ENCODE results near the gene GBGT1. TPM values are rescaled to one million over a fixed set of nuclear protein-coding genes. Genes with fewer than 3 reads are reported as not detected.

Gene GBGT1
- total RNA-seq, 1 donor from 2014 or later: 1.1 TPM

DNA sequence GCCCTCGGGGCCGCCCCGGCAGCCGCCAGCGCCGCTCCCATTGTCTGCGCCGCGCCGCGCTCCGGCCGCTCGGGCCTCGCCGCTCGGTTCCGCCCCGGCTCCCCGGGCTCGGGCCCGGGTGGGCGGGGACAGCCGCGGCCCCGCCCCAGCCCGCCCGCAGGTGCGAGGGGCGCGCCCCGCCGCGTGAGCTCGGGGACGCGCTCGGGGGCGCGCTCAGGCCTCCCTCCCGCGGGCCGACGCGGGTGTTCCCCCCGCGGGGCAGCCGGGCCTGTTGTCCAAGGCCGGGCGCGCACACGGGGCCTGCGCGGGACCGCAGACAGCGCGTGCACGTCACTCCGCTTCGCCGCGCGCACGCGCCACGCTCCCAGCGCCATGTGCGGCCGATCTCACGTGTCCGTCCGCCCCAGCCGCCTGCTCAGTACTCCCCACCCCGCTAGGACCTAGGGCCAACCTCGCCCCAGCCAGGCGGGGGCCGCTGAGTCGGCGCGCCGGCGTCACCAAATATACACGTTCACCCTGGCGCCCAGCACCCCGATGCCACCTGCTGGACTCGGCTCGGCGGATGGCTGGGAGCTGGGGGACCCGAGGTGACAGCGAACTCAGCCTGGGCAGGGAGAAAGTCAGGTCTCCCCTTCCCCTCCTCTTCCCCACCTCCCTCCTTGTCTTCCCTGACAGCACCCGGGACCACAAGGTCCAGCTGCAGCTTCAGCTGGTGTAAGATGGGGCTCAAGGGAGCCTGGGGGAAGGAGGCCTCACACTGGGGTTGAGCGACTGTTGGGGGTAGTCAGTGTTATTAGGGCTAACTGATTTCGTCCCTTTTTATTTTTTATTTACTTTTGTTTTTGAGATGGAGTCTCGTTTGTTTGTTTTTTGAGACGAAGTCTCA is 14.3 kb downstream of the GBGT1 start:
- FAIRE-seq (no peak), DNase-seq (ENCODE audit: low read depth) (peak; percentile 81)
- Histone ChIP-seq H3K27me3 (ENCODE audit: control insufficient read depth, insufficient read depth, low read length) (no peaks in the 10 kb centered on the region), H3K4me3 (ENCODE audit: low read depth, low read length) (peak overlapping the region; percentile 88), H3K36me3 (ENCODE audit: control insufficient read depth, insufficient read depth, low read length) (peaks cover 8% of the 10 kb centered on the region)
- peak; percentile 56 for TF ChIP-seq CTCF (IDR thresholded peaks at IDR 0.05; ENCODE audit: insufficient read depth, low read length, severe bottlenecking)

- DNase-seq (ENCODE audit: low read depth) (peak; percentile 57), FAIRE-seq (no peak)
- no peak for TF ChIP-seq CTCF (IDR thresholded peaks at IDR 0.05; ENCODE audit: insufficient read depth, low read length, severe bottlenecking)
These were observed 15.2 kb downstream of the GBGT1 start for GRCh38 chr9:133148199-133149129.

DNA sequence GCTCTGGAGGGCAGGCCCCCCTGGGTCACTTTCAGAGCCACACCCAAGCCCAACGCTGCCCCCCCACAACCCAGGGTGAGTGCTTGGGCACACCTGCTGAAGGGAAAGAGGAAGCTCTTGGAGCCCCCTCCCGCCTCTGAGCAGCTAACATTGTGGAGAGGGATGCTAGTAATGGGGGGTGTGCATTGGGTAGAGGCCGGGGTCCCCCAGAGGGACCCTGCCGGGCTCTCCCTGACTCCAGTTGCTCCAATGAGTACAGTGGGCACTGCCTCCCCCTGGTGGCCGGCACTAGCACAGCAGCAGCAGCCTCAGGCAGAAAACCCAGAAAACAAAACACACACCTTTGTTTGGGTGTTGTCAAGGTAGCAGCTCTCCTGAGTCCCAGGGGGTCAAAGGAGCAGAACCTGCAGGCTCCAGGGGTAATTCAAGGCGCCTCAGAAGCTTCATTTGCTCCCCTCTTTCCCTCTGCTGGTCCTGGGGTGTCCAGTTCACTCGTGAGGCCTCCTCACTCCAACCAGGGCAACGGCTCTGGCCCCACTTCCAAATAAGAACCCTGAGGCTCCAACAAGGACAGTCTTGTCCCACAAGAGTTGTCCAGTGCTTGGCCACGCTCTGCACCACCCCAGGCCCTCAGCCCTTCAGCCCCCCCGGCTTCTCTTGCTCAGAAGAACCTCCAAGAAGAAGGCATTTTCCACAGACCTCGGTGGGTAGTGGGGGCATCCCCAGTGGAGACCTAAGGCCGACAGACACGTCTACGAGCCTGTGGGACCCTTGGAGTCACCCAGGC is 16.1 kb downstream of the GBGT1 start:
- FAIRE-seq (no peak), DNase-seq (ENCODE audit: low read depth) (peak; percentile 73)
- Histone ChIP-seq H3K4me3 (ENCODE audit: low read depth, low read length) (peak overlapping the region; percentile 88), H3K27me3 (ENCODE audit: control insufficient read depth, insufficient read depth, low read length) (no peaks in the 10 kb centered on the region), H3K36me3 (ENCODE audit: control insufficient read depth, insufficient read depth, low read length) (peaks cover 12% of the 10 kb centered on the region)
- TF ChIP-seq CTCF (IDR thresholded peaks at IDR 0.05; ENCODE audit: insufficient read depth, low read length, severe bottlenecking): peak; percentile 98

More at GRCh38 chr9:133148199-133149129, 15.2 kb downstream of the GBGT1 start:
- Histone ChIP-seq H3K4me3 (ENCODE audit: low read depth, low read length) (peak overlapping the region; percentile 88), H3K27me3 (ENCODE audit: control insufficient read depth, insufficient read depth, low read length) (no peaks in the 10 kb centered on the region), H3K36me3 (ENCODE audit: control insufficient read depth, insufficient read depth, low read length) (peaks cover 8% of the 10 kb centered on the region)

GRCh38 chr9:133146746-133147411 is 16.8 kb downstream of the GBGT1 start:
- FAIRE-seq (no peak), DNase-seq (ENCODE audit: low read depth) (no peak)
- TF ChIP-seq CTCF (IDR thresholded peaks at IDR 0.05; ENCODE audit: insufficient read depth, low read length, severe bottlenecking): no peak
- Histone ChIP-seq H3K27me3 (ENCODE audit: control insufficient read depth, insufficient read depth, low read length) (no peaks in the 10 kb centered on the region), H3K36me3 (ENCODE audit: control insufficient read depth, insufficient read depth, low read length) (peaks cover 12% of the 10 kb centered on the region), H3K4me3 (ENCODE audit: low read depth, low read length) (no peak overlapping the region)
